Mesenchymal stem cell (in vitro differentiated cells and primary cell): Measurements from ENCODE around the gene RBMY1D.

Experiments
- DNase-seq: peaks from one replicate; pipeline ENCODE4 v3.0.0-alpha.2; 2013
- H2AFZ ChIP-seq: one replicate; pipeline ENCODE4 v1.6.1; 2013; ENCODE audit warnings: low read depth, mild to moderate bottlenecking, control low read depth, inconsistent platforms, low read length, moderate library complexity
- H2AK5ac ChIP-seq: 2 replicates; pipeline ENCODE4 v1.6.1; 2013; ENCODE audit warnings: low read length, moderate library complexity, mild to moderate bottlenecking, inconsistent platforms; ENCODE audit not compliant: severe bottlenecking
- H2BK120ac ChIP-seq: one replicate; pipeline ENCODE4 v1.6.1; 2013; ENCODE audit warnings: low read depth, mild to moderate bottlenecking, inconsistent platforms, low read length, moderate library complexity
- H2BK12ac ChIP-seq, 2 experiments: one replicate each; pipeline ENCODE4 v1.6.1; 2013; ENCODE audit warnings: inconsistent platforms in 2 of 2, low read length in 2 of 2, mild to moderate bottlenecking in 2 of 2, moderate library complexity in 2 of 2, control low read depth in 1 of 2
- H2BK15ac ChIP-seq: one replicate; pipeline ENCODE4 v1.6.1; 2013; ENCODE audit warnings: mild to moderate bottlenecking, low read depth, inconsistent platforms; ENCODE audit not compliant: poor library complexity, severe bottlenecking
- H2BK5ac ChIP-seq: 2 replicates; pipeline ENCODE4 v1.6.1; 2013; ENCODE audit warnings: low read depth, mild to moderate bottlenecking, low read length, control low read depth, inconsistent platforms; ENCODE audit not compliant: poor library complexity, severe bottlenecking
- H3K14ac ChIP-seq, 2 experiments: one replicate each; pipeline ENCODE4 v1.6.1; 2013; ENCODE audit warnings: inconsistent platforms in 2 of 2, low read length in 2 of 2, control low read depth in 1 of 2, mild to moderate bottlenecking in 1 of 2, moderate library complexity in 1 of 2
- H3K18ac ChIP-seq, 2 experiments: one replicate each; pipeline ENCODE4 v1.6.1; 2013; ENCODE audit warnings: inconsistent platforms in 2 of 2, low read length in 2 of 2, control low read depth in 1 of 2, low read depth in 1 of 2, mild to moderate bottlenecking in 1 of 2
- H3K23ac ChIP-seq, 2 experiments: one replicate each; pipeline ENCODE4 v1.6.1; 2013; ENCODE audit warnings: inconsistent platforms in 2 of 2, low read length in 2 of 2, mild to moderate bottlenecking in 2 of 2, moderate library complexity in 2 of 2, control low read depth in 1 of 2
- H3K27ac ChIP-seq: 2 replicates; pipeline ENCODE4 v1.5.1; 2013; ENCODE audit warnings: mild to moderate bottlenecking, moderate library complexity, low read length, control low read depth, inconsistent platforms; ENCODE audit not compliant: poor library complexity, severe bottlenecking
- H3K27me3 ChIP-seq, 2 experiments: 2 replicates each; pipeline versions ENCODE4 v1.6.1 to v1.7.0; 2013; ENCODE audit warnings: low read length in 2 of 2, mild to moderate bottlenecking in 2 of 2, moderate library complexity in 2 of 2, control low read depth in 1 of 2, inconsistent platforms in 1 of 2; ENCODE audit not compliant: control insufficient read depth in 1 of 2, insufficient read depth in 1 of 2
- H3K36me3 ChIP-seq, 2 experiments: 2 replicates each; pipeline versions ENCODE4 v1.6.1 to v1.7.0; 2013; ENCODE audit warnings: low read length in 2 of 2, control low read depth in 1 of 2, inconsistent platforms in 1 of 2, low read depth in 1 of 2, mild to moderate bottlenecking in 1 of 2; ENCODE audit not compliant: insufficient read depth in 2 of 2, control insufficient read depth in 1 of 2
- H3K4ac ChIP-seq, 2 experiments: one replicate each; pipeline ENCODE4 v1.6.1; 2013; ENCODE audit warnings: inconsistent platforms in 2 of 2, low read length in 2 of 2, mild to moderate bottlenecking in 2 of 2, moderate library complexity in 2 of 2, control low read depth in 1 of 2, low read depth in 1 of 2
- H3K4me1 ChIP-seq: 2 replicates; pipeline ENCODE4 v1.6.1; 2013; ENCODE audit warnings: low read depth, low read length, control low read depth; ENCODE audit not compliant: control insufficient read depth, insufficient read depth
- H3K4me2 ChIP-seq: 2 replicates; pipeline ENCODE4 v1.6.1; 2013; ENCODE audit warnings: low read length, mild to moderate bottlenecking, inconsistent platforms; ENCODE audit not compliant: poor library complexity, severe bottlenecking
- H3K4me3 ChIP-seq, 2 experiments: 2 replicates each; pipeline versions ENCODE4 v1.5.1 to v1.7.0; 2013; ENCODE audit warnings: low read length in 2 of 2, mild to moderate bottlenecking in 2 of 2, control low read depth in 1 of 2, low read depth in 1 of 2; ENCODE audit not compliant: insufficient read depth in 1 of 2
- H3K79me1 ChIP-seq: replicated peaks from 2 replicates; pipeline ENCODE4 v1.6.1; 2013; ENCODE audit warnings: mild to moderate bottlenecking, control low read depth, low read length, inconsistent platforms; ENCODE audit not compliant: poor library complexity, severe bottlenecking
- H3K9ac ChIP-seq: 2 replicates; pipeline ENCODE4 v1.7.0; 2013; ENCODE audit warnings: mild to moderate bottlenecking, low read length, moderate library complexity
- H3K9me3 ChIP-seq: 2 replicates; pipeline ENCODE4 v1.7.0; 2013; ENCODE audit warnings: mild to moderate bottlenecking, low read length; ENCODE audit not compliant: control insufficient read depth
- H4K8ac ChIP-seq: one replicate; pipeline ENCODE4 v1.6.1; 2013; ENCODE audit warnings: inconsistent platforms, mild to moderate bottlenecking, low read length, moderate library complexity
- H4K91ac ChIP-seq: one replicate; pipeline ENCODE4 v1.6.1; 2013; ENCODE audit warnings: mild to moderate bottlenecking, low read length, inconsistent platforms
- WGBS: methylation state at CpG from one replicate; pipeline ENCODE4 v1.1.7; 2013; ENCODE audit warnings: mixed read lengths; 5-methylcytosine and 5-hydroxymethylcytosine counted together

Gene RBMY1D

DNA sequence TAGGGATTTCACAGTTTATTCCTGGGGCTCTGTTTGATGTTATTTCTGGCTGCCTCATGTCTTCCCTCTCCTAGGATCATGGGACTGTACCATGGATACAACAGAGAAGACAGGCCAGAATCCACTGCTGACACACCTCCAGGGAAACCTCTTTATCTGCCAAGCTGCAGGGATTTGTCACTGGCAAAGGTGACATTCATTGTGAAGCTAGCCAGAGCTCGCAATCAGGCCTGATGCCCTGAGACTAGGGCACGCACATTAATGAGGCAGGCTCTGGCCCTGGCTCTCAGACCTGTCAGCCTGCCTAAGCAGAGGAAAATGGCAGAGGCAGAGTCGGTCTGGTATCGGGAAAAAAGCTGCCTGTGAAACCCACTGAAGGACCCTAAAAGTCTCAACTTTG lies 52.2 kb downstream of the RBMY1D start:
- Histone ChIP-seq H2BK15ac (no peak overlapping the region), H3K4me1 (no peaks in the 10 kb centered on the region), H2BK120ac (no peak overlapping the region), H3K4me2 (no peak overlapping the region), H4K91ac (no peak overlapping the region), H3K27ac (no peak overlapping the region), H3K79me1 (no peaks in the 10 kb centered on the region), H3K18ac (no peak overlapping the region), H3K27me3 (no peaks in the 10 kb centered on the region), H3K4me3 (no peak overlapping the region), H2BK5ac (no peak overlapping the region), H3K23ac (no peak overlapping the region), H2BK12ac (no peak overlapping the region), H4K8ac (no peak overlapping the region), H3K4ac (no peak overlapping the region), H3K9me3 (no peaks in the 10 kb centered on the region), H3K14ac (no peak overlapping the region), H2AK5ac (no peak overlapping the region), H3K36me3 (no peaks in the 10 kb centered on the region), H2AFZ (no peak overlapping the region), H3K9ac (no peak overlapping the region)
- DNase-seq, result no peak
- WGBS, result 55% methylated on average over 4 of the region's 4 CpGs

DNA sequence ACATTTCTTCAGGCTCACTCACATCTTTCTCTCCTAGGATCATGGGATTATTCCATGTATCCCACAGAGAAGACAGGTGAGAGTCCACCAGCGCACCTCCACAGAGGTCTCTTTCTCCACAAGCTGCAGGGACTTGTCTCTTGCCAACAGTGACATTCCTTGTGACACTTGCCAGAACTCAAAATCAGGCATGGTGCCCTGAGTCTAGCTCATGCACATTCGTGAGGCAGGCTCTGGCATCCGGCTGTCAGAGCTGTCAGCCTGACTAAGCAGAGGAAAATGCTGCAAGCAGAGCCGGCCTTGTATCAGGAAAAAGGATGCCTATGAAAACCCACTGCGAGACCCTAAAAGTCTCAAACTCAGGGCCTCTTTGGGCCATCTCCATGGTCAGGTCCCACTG lies 54.8 kb downstream of the RBMY1D start:
- H4K91ac ChIP-seq, result no peak overlapping the region
- H2BK12ac ChIP-seq, result no peak overlapping the region
- no peak overlapping the region for H3K14ac ChIP-seq
- no peaks in the 10 kb centered on the region for H3K79me1 ChIP-seq
- no peak overlapping the region for H3K27ac ChIP-seq
- no peak overlapping the region for H3K9ac ChIP-seq
- no peak overlapping the region for H2BK15ac ChIP-seq
- H2AFZ ChIP-seq, result no peak overlapping the region
- no peak overlapping the region for H3K4me2 ChIP-seq
- no peaks in the 10 kb centered on the region for H3K27me3 ChIP-seq
- no peaks in the 10 kb centered on the region for H3K4me1 ChIP-seq
- no peak overlapping the region for H3K4ac ChIP-seq
- H3K4me3 ChIP-seq, result no peak overlapping the region
- no peak overlapping the region for H2BK5ac ChIP-seq
- H3K23ac ChIP-seq, result no peak overlapping the region
- no peaks in the 10 kb centered on the region for H3K36me3 ChIP-seq
- H4K8ac ChIP-seq, result no peak overlapping the region
- H2BK120ac ChIP-seq, result no peak overlapping the region
- WGBS, result 36% methylated on average over 5 of the region's 5 CpGs
- DNase-seq, result no peak
- H3K18ac ChIP-seq, result no peak overlapping the region
- H2AK5ac ChIP-seq, result no peak overlapping the region
- no peaks in the 10 kb centered on the region for H3K9me3 ChIP-seq

DNA sequence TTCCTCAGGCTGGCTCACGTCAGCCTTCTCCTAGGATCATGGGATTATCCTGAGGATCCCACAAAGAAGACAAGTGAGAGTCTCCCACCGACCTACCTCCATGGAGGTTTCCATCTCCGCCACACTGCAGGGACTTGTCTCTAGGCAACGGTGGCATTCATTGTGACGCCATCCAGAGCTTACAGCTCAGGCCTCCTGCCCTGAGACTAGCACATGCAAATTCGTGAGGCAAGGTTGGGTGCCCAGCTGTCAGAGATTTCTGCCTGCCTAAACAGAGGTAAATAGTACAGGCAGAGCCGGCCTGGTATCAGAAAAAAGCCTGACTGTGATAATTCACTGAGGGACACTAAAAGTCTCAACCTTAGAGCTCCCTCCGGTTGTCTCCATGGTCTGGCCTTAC lies 58.0 kb downstream of the RBMY1D start:
- H3K27ac ChIP-seq, result no peak overlapping the region

DNA sequence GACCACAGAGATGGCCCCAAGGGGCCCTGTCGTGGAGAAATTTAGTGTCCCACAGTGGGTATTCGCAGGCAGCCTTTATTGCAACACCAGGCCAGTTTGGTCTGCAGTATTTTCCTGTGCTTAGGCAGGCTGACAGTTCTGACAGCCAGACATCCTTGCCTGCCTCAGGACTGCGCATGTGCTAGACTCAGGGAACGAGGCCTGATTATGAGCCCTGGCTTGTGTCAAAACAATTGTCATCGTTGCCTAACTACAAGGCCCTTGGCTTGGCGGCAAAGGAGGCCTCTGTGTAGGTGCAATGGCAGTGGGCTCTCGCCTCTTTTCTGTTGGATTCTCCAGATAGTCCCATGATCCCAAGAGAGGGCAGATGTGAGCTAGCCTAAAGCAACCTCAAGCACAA lies 59.3 kb downstream of the RBMY1D start:
- H3K9me3 ChIP-seq, result no peaks in the 10 kb centered on the region
- WGBS, result 63% methylated on average over 6 of the region's 7 CpGs
- H4K91ac ChIP-seq, result no peak overlapping the region

More for the DNA sequence above, 58.0 kb downstream of the RBMY1D start:
- H2BK5ac ChIP-seq, result no peak overlapping the region
- no peak overlapping the region for H3K18ac ChIP-seq
- H2BK120ac ChIP-seq, result no peak overlapping the region
- no peak overlapping the region for H2BK15ac ChIP-seq
- H2BK12ac ChIP-seq, result no peak overlapping the region
- DNase-seq, result no peak
- no peak overlapping the region for H4K91ac ChIP-seq
- H3K14ac ChIP-seq, result no peak overlapping the region
- WGBS, result 55% methylated on average over 7 of the region's 8 CpGs
- no peaks in the 10 kb centered on the region for H3K27me3 ChIP-seq
- no peaks in the 10 kb centered on the region for H3K36me3 ChIP-seq
- H3K9ac ChIP-seq, result no peak overlapping the region
- no peaks in the 10 kb centered on the region for H3K4me1 ChIP-seq
- H3K23ac ChIP-seq, result no peak overlapping the region
- no peak overlapping the region for H2AFZ ChIP-seq
- H4K8ac ChIP-seq, result no peak overlapping the region
- no peak overlapping the region for H3K4me3 ChIP-seq
- no peaks in the 10 kb centered on the region for H3K79me1 ChIP-seq
- H3K9me3 ChIP-seq, result no peaks in the 10 kb centered on the region
- H3K4me2 ChIP-seq, result no peak overlapping the region
- H3K4ac ChIP-seq, result no peak overlapping the region
- H2AK5ac ChIP-seq, result no peak overlapping the region

More for the DNA sequence above, 59.3 kb downstream of the RBMY1D start:
- no peak overlapping the region for H2BK12ac ChIP-seq
- no peak overlapping the region for H2BK120ac ChIP-seq
- no peak overlapping the region for H3K14ac ChIP-seq
- no peak overlapping the region for H4K8ac ChIP-seq
- no peaks in the 10 kb centered on the region for H3K27me3 ChIP-seq
- H3K79me1 ChIP-seq, result no peaks in the 10 kb centered on the region
- H3K4me3 ChIP-seq, result no peak overlapping the region
- no peak overlapping the region for H2AK5ac ChIP-seq
- H2BK15ac ChIP-seq, result no peak overlapping the region
- H3K4ac ChIP-seq, result no peak overlapping the region
- no peak overlapping the region for H3K23ac ChIP-seq
- H3K4me2 ChIP-seq, result no peak overlapping the region
- H3K18ac ChIP-seq, result no peak overlapping the region
- H3K4me1 ChIP-seq, result no peaks in the 10 kb centered on the region
- H3K36me3 ChIP-seq, result no peaks in the 10 kb centered on the region
- DNase-seq, result no peak
- no peak overlapping the region for H3K9ac ChIP-seq
- no peak overlapping the region for H2BK5ac ChIP-seq
- H3K27ac ChIP-seq, result no peak overlapping the region
- H2AFZ ChIP-seq, result no peak overlapping the region
